ENCODE results near the gene KLHL11.

GRCh38 chr17:41893384-41893783 is 28.2 kb upstream of the KLHL11 start:
- TF ChIP-seq CTCF (IDR thresholded peaks at IDR 0.05) (no peak), POLR2A (IDR thresholded peaks at IDR 0.05) (no peak)
